CD4-positive, alpha-beta T cell treated with Interleukin-12 subunit alpha and Interleukin-12 subunit beta, for 1 hour (primary cell): ENCODE data around the gene RAB14.
A peak's percentile ranks its signal among the peaks of the same experiment; 100 is the strongest.
"Not testable (repeated sequence)": the region's sequence is repeated elsewhere in the genome, so short reads cannot be mapped to it uniquely, and the experiment has no call there.

ENCODE experiments used
- DNase-seq: peaks from one replicate; pipeline ENCODE4 v3.0.0-alpha.2; 2020

Gene RAB14

GRCh38 chr9:121150188-121150587, 51.5 kb downstream of the RAB14 start:
- no peak for DNase-seq

- no peak for DNase-seq
These were observed 57.2 kb downstream of the RAB14 start for GRCh38 chr9:121144482-121144881.

- DNase-seq = no peak
These were observed 57.9 kb downstream of the RAB14 start for GRCh38 chr9:121143771-121144170.

- DNase-seq = no peak
These were observed 60.0 kb downstream of the RAB14 start for GRCh38 chr9:121141706-121142105.

- DNase-seq = no peak
These were observed 60.4 kb downstream of the RAB14 start for GRCh38 chr9:121141306-121141705.

- DNase-seq = no peak
These were observed 61.5 kb downstream of the RAB14 start for GRCh38 chr9:121140162-121140561.

- DNase-seq = no peak
These were observed 62.7 kb downstream of the RAB14 start for GRCh38 chr9:121138973-121139372.

GRCh38 chr9:121138561-121138960, 63.1 kb downstream of the RAB14 start:
- no peak for DNase-seq

- DNase-seq = no peak
These were observed 66.0 kb downstream of the RAB14 start for GRCh38 chr9:121135642-121136041.

GRCh38 chr9:121133104-121133816, 68.4 kb downstream of the RAB14 start:
- DNase-seq = peak; percentile 80

GRCh38 chr9:121129384-121129783, 72.3 kb downstream of the RAB14 start:
- DNase-seq = not testable (repeated sequence)
